ENCODE results near the gene NEURL2.
"Not testable (repeated sequence)": the region's sequence is repeated elsewhere in the genome, so short reads cannot be mapped to it uniquely, and the experiment has no call there.

NEURL2 gene

DNA sequence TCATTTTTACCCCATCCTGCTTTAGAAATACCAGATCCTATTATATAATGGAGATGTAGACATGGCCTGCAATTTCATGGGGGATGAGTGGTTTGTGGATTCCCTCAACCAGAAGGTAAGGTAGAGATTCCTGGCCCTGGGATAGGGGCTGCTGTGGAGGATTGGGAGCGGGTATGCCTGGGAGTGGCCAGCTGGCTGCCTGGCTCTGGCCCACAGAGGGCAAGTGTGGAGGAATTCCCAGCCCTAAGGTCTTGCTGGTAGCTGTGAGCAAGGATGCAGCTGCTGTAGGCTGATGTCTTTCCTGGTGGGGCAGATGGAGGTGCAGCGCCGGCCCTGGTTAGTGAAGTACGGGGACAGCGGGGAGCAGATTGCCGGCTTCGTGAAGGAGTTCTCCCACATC lies 6.7 kb upstream of the NEURL2 start:
- no peak for DNase-seq

DNA sequence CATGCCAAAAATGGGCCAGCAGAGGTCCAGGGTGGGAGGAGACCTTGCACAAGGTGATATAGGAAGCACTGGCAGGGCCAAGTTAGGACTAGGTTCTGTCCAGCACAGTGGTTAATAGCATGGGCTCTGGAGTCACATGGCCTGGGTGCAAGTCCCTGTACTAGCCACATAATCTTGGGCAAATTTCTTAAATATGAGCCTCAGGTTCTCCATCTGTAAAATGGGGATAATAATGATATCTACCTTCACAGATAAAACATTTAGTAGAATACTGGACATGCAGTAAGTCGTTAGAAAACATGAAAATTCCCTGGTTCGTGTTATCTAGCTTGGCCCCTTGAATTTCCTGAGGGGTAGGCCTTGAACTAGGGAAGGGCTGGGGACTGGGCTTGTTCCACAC lies 6.3 kb upstream of the NEURL2 start:
- DNase-seq: no peak

DNA sequence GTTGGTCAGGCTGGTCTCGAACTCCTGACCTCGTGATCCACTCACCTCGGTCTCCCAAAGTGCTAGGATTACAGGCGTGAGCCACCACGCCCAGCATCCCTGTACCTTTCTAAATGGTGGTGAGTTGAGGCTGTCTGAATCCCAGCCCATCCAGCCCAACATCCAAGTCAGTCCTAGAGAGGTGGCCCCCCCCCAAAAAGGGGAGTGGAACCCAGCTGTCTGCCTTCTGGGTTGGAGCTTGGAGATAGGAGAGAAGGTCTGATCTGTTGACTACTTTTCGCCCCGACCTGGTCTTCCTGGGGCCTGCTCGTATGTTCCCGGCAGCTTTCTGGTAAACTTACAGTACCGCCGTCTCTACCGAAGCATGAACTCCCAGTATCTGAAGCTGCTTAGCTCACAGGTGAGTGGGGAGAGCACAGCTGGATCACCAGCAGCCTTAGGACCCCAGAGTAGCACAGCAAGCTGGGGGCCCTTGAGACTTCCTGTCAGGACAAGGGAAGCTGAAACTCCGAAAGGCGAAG lies 5.7 kb upstream of the NEURL2 start:
- no peak for DNase-seq

DNA sequence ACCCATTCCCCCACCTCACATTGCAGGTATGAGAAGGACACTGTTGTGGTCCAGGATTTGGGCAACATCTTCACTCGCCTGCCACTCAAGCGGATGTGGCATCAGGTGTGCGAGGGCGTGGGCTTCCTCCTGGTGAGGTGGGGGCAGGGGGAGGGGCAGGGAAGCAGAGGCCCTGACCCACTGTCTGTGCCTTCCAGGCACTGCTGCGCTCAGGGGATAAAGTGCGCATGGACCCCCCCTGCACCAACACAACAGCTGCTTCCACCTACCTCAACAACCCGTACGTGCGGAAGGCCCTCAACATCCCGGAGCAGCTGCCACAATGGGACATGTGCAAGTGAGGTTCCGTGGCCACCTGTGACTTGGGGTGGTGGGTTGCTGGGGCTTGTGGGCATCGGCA lies 3.8 kb upstream of the NEURL2 start:
- DNase-seq: no peak

DNA sequence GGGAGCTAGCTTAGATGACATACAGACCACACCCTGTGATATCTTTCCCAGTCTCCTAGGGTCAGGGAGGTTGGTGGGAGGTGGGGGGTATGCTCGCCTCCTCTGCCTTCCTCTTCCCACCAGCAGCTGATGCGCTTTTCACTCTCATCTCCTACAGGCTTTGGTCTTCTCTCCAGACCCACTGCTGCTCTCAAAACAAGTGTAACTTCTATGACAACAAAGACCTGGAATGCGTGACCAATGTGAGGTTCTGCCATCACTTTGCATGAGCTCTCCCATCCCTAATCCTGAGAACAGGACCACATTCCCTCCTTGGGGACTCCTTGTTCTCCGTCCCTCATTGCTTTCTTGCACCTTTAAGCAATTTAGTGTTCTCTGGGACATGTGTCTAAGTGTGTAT lies 2.8 kb upstream of the NEURL2 start:
- no peak for DNase-seq

DNA sequence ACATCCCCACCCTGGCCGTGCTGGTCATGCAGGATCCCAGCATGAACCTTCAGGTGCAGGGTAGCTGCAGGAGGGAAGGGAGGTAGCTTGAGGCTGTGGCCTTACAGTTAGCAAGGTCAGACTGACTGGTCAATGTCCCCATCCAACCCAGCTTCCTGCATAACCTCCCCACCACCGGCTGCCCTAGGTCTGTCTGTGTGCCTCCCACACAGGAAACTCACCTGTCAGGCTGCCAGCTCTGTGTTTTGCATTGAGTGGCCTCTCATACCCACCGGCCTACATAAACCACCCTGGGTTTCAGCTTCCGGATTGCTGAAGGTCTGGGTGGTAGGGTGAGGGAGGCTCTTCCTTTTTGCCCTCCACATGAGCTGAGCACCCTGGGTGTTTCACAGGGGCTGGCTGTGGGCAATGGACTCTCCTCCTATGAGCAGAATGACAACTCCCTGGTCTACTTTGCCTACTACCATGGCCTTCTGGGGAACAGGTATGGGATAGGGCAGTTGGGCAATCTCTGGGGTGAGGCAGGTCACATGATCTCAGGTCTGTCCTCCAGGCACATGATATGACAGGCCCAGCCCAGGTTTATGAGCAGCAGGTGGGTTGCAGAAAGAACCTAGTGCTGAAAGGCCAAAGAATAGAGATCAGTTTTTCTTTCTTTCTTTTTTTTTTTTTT lies 2.0 kb upstream of the NEURL2 start:
- DNase-seq: no peak

DNA sequence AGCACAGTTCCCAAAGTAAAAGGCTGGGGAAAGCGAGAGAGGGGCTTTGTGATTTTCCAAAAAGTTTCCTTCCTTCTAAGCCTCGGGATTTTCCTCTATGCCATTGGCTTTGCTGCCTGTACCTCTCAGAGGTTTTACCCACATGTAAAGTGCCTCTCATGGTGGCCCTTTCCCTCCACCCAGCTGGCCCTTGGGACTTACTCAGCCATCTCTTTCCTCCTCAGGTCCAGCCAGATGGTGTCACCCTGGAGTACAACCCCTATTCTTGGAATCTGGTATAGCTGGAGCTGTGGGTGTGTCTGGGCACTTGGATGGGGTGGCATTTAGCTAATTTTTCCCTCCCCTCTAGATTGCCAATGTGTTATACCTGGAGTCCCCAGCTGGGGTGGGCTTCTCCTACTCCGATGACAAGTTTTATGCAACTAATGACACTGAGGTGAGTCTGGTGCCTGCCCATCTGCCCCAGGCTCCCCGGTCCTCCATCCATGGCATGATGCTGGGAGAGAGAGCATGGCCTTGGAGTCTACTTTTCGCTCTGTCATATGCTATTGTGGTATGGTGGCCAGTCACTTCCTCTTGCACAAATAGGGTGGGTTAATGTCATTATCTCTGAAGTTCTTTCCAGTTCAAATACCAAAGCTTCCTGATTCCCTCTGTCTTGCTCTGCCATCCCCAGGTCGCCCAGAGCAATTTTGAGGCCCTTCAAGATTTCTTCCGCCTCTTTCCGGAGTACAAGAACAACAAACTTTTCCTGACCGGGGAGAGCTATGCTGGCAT lies 1.2 kb upstream of the NEURL2 start:
- no peak for DNase-seq

DNA sequence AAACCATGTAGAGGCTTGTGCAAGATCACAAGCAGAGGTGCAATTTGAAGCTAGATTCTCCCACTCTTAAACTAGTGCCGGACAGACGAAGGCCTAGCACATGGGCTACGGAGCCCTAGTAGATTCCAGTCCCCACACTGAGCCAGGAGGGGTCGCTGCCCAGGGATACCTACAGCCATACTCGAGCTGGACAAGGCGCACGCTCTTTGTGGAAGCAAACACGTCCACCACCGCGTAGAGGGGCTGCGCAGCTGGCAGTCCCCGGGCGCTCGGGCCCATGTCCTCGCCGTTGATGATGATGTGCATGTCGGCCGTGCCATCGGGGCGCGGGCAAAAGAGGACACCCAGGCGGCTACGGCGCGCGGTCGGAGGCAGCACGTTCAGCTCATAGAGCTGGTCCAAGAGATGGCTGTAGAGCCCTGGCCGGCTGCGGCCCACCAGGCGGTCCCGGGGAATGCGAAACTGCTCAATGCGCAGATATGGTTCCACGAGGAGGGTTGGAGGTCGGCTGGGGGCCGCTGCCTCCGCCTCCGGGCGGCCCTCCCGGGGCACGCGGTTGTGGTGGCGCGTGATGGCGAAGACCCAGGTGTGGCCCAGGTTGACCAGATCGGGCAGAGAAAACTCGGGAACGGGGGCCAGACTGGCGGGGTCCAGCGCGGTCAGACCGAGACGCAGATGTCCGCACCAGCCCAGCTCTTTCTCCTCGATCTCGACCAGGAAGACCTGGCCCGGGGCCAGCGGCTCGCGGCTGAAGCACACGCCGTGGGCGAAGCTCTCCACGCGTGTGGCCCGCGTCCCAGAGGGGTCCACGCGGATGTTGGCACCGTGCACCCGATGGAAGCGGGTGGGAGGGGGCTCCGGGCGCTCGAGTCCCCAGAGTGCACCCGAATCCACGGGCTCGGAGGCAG lies 677 bp downstream of the NEURL2 start:
- peak; percentile 24 for DNase-seq

DNA sequence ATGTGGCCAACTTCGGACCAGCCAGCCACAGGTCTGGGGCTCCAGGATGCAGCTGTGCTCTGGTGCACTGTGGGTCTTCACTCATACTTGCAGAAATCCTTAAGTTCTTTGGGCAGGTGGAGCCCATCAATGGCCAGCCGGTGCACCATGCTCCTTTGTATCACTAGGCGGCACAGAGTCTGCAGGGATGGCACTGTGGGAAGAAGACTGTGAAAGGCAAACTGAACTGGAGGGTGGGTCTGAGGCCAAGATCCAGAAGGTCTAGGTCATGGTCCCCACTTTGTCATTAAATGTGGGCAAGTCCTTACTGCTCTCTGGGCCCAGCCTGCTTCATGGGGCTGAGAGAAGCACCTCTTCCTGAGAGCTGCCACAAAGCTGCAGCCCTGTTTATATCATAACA lies 2.3 kb downstream of the NEURL2 start:
- DNase-seq: no peak

DNA sequence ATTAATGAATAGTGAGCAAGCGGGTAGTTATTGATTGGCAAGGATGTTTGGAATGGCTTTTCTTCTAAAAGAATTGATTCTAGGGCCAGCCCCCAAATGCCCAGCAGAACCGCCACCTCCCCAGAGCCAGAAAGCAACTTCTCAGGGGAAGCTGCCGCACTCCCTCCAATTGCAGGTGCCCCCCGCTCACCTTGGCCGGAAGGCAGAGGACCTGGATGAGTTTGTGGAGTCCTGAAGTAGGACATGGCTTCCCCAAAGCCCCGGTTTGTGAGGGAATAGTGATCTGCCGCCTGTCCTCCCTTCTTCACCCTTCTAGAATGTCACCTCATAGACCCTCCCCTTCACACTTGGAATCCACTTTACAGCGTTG lies 3.7 kb downstream of the NEURL2 start, which contains the start of gene SPATA25:
Gene SPATA25, minus strand, starts transcription at position 277 of the 370 bp plus-strand sequence. Its CDS starts 32 bp downstream, at position 245.
- no peak for DNase-seq

DNA sequence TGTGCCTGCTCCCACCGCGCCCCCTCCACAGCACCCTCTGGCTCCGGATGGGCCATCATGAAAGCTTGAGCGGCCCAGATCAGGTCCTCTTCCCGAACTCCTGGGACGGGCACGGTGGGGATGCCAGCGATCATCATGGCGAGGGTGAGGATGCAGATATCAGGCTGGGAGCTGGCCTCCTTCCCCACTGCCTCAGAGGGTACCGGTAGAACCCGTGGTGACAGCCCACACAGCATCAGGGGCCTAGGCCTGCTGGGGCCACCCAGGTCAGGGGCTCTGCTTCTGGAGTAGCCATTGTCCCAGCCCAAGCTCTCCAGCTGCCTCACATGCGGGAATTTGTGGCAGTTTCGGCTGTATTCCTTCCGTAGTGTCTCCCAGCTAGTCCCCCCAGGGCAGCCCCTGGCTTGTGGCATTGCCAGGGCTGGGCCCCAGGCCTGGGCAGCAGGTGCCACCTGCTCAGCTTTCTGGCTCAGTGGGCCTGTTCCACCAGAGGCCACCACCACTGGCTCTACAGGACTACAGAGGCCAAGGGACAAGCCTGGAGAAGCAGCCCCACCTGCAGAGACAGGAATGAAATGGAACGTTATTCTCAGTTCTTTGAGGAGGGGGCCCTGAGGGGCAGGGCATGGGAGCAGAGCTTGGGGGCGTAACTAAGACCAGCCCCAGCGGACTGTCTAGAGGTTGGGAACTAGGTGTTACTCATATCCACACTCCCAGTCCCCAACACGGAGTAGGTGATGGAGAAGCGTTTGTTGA lies 4.2 kb downstream of the NEURL2 start:
- no peak for DNase-seq

DNA sequence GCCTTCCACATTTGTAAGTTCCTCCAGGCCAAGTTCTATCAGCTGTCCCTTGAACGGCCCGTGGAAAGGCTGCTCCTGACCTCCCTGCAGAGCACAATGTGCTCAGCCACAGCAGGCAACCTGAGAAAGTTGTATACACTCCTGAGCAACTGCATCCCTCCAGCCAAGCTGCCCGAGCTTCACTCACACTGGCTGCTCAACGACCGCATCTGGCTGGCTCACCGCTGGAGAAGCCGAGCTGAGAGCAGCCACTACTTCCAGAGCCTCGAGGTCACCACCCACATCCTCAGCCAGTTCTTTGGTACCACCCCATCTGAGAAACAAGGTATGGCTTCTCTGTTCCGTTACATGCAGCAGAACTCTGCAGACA lies 7.9 kb downstream of the NEURL2 start:
- DNase-seq: no peak

DNA sequence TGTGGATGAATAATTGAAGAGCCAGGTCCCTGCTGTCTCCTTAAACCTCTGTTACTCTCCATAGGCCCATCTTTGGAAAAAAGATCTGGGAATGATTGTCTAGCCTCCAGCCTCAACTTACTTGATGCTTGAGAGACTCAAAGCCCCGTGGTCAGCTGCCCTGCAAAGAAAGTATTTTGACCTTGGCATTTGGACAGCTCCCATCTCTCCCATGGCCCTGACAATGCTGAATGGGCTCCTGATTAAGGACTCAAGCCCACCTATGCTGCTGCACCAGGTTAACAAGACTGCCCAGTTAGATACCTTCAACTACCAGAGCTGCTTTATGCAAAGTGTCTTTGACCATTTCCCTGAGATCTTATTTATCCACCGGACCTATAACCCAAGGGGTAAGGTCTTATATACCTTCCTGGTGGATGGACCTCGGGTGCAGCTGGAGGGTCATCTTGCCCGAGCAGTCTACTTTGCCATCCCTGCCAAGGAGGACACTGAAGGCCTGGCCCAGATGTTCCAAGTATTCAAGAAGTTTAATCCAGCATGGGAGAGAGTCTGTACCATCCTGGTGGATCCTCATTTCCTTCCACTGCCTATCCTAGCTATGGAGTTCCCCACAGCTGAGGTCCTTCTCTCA lies 8.4 kb downstream of the NEURL2 start:
- no peak for DNase-seq

DNA sequence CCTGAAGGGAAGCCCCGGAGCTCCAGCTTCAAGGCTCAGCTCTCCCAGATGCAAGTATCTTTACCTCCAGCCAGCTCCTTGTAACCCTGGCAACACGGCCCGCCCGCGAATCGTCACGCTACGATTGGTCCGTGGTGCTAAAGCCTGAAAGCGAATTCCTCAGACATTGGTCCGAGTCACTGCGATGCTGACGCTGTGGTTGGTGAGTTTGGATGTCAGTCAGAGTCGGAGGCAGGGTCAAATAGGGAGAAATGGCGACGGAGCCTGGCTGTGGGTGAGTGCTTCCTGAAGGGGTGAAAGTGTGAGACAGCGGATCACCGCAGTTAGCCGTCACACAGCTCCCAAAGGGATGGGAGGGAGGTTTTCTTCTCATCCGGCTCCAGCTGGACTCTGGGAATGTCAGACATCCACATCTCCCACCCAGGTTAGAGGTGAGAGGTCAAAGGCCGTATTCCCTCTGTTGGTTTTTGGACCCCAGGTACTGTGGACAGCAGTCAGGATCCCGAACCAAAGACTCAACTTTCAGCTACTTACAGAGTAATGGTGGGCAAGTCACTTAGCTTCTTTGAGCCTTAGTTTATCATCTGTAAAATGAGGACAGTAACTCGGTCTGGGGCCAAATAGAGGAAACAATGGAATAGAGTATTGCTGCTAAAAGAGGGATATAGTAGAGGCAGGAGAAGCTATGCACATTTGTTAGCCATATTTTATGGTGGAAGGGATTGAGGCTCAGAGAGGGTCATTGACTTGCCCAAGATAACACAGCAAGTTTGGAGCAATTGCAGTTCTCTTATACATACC lies 9.8 kb downstream of the NEURL2 start, which contains the start of gene ZSWIM1:
Gene ZSWIM1, plus strand, starts transcription at position 240 of the 801 bp plus-strand sequence. CDS start 1,366 bp downstream, outside the sequence.
- peak; percentile 98 for DNase-seq

DNA sequence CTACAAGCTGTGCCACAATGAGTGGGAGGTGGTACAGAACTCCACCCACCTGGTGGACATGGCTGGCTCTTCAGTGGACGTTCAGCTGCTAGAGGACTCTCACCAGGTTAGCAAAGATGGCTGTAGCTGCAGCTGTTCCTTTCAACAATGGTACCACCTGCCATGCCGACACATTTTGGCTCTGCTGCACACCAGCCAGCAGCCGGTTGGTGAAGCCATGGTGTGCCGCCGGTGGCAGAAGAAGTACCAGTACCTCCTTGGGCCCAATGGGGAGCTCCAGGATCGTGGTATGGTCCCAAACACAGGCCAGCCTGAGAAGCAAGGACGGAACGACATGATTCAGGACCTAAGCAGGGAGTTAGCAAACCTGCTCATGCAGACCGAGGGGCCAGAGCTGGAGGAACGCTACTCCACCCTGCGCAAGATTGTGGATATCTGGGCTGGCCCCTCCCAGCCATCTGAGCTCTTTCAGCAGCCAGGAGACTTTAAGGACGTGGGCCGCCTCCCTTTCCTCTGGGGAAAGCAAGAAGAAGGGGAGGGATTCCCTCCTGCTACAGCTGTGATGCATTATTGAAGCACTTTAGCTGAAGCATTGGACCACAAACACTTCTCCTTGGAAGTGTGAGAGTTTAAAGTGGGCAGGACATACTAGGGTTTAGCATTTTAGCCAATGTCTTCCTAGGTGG lies 12.8 kb downstream of the NEURL2 start:
- no peak for DNase-seq

DNA sequence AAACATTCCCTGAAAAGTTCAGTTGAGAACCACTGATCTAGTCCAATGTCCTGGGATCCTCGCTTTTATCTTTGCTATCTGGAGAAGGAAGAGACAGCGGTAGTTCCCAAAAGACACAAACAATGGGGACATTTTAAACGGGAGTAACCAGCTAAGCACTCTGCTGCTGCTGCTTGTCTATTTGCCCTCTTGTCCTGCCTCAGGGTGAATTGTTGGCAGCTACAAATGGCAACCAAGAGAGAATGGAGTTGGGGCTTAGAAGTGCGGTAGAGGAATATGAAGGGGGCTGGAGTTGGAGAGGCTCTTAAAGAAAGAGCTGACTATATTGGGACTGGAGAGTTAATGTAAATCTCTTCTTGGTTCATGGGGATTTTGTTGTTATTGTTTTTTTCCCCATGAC lies 16.4 kb downstream of the NEURL2 start:
- DNase-seq: no peak

DNA sequence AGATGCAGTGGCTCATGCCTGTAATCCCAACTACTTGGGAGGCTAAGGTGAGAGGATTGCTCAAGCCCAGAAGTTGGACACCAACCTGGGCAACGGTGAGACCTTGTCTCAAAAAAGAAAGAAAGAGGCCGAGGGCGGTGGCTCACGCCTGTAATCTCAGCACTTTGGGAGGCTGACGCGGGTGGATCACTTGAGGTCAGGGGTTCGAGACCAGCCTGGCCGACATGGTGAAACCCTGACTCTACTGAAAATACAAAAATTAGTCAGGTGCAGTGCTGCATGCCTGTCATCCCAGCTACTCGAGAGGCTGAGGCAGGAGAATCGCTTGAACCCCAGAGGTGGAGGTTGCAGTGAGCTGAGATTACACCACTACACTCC lies 16.9 kb downstream of the NEURL2 start:
- not testable (repeated sequence) for DNase-seq

DNA sequence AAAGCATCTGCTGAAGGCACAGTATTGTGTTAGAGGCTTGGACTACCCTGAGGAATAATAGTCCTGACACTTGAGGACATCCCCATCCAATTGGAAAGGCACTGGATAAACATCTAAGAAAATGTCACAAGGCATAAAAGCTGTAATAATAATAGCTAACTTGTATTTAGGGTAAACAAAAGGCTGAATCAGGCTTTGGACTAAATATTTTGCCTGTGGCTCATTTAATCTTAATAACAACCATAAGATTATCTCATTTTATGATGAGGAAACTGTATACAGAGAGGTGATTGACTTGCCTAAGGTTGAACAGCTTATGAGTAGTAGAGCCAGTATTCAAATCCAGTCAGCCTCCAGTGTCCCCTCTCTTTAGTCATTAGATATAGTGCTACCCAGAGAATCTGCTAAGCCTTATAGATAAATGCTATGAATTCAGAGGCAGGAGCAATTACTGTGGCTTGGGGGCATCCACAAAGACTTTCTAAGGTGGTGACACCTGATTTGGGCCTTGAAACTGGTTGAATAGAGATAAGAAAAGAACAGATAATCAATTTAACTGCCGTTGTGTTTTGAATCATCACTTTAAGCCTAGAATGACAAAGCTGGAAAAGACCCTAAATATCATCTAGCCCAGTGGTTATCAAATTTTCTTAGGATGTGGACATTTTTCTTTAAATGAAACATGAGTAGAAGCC lies 17.5 kb downstream of the NEURL2 start:
- no peak for DNase-seq

DNA sequence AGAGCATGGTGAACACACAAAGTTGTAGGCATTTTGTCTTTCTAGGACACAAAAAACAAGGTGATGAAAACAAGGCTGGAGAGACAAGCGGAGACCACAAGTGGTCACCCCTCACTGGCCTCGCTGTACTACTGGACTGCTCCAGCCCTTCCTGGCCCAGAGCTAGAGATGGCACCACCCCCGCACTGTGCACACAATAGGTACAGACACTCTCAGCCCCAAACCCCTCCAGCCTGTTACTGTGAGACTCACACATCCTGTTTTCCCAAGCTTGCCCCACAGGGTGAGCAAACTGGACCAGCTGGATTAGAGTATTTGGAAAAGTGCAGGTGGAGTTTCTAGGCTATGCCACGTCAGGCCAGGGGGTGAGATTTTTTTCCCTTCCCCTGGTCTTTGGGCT lies 18.4 kb downstream of the NEURL2 start:
- no peak for DNase-seq

DNA sequence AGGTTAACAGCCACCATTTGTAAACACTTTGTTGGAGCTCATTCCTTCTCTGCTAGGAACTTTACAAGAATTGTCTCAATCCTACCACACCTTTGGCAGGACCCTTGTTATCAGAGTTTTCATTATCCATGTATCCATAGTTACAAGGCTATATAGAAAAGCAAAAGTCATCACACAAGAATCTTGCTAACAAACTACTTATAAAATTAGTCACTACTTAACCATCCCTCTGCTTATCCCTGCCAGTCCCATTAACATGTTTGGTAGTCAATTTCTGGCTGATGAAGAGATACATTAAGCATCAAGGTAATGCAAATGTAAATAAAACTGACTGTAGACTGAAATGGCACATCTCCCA lies 23.2 kb downstream of the NEURL2 start:
- no peak for DNase-seq
